ENCODE measurements around the gene GNRHR. TPM values are rescaled to one million over a fixed set of nuclear protein-coding genes. Genes with fewer than 3 reads are reported as not detected.
A peak's percentile ranks its signal among the peaks of the same experiment; 100 is the strongest.

GNRHR gene
- total and polyA plus RNA-seq, 2 of the 4 experiments (the other 2 are of a cell fraction): not detected

GRCh38 chr4:67762086-67762485 is 7.9 kb upstream of the GNRHR start:
- Histone ChIP-seq H3K79me1 (ENCODE audit: low read depth in 1 of 2, low read length in 2 of 2) (no peaks in the 10 kb centered on the region), H2AFZ (replicated peaks; ENCODE audit: low read length, poor library complexity) (no peak overlapping the region), H2BK15ac (ENCODE audit: low read depth, low read length) (no peak overlapping the region), H3K4me3 (ENCODE audit: insufficient read depth, low read depth, low read length) (no peak overlapping the region), H3K4me1 (ENCODE audit: control insufficient read depth, insufficient read depth, low read length) (no peaks in the 10 kb centered on the region), H3K4me2 (ENCODE audit: low read depth, low read length) (peak overlapping the region; percentile 52; the same call in 1 of the 2 replicates), H2AK9ac (replicated peaks; ENCODE audit: low read depth, low read length, poor library complexity) (no peak overlapping the region), H2BK120ac (ENCODE audit: low read depth, low read length) (no peak overlapping the region), H4K20me1 (ENCODE audit: insufficient read depth, low read length) (no peaks in the 10 kb centered on the region), H3K56ac (ENCODE audit: extremely low read depth, insufficient read depth, low read length) (no peak overlapping the region), H3K27me3 (ENCODE audit: control insufficient read depth, insufficient read depth, low read length) (no peaks in the 10 kb centered on the region), H3K9me1 (ENCODE audit: insufficient read depth, low read length) (no peaks in the 10 kb centered on the region), H3K9me3 (ENCODE audit: control insufficient read depth, insufficient read depth, low read length) (no peaks in the 10 kb centered on the region), H3K18ac (ENCODE audit: low read depth, low read length) (no peak overlapping the region), H3K9ac (ENCODE audit: low read depth, low read length) (no peak overlapping the region), H4K8ac (ENCODE audit: low read depth in 2 of 2, low read length in 2 of 2) (no peak overlapping the region), H4K5ac (ENCODE audit: low read depth, low read length) (no peak overlapping the region), H3K27ac (ENCODE audit: insufficient read depth, low read length) (no peak overlapping the region), H3K36me3 (ENCODE audit: control insufficient read depth, insufficient read depth, low read length) (no peaks in the 10 kb centered on the region), H2BK20ac (ENCODE audit: low read depth, low read length) (no peak overlapping the region), H2AK5ac (ENCODE audit: low read depth, low read length) (no peak overlapping the region), H3K23ac (ENCODE audit: low read depth, low read length) (no peak overlapping the region), H3K4ac (ENCODE audit: low read depth, low read length) (no peak overlapping the region), H4K91ac (ENCODE audit: insufficient read depth, low read depth, low read length) (no peak overlapping the region), H2BK5ac (ENCODE audit: low read depth, low read length, poor library complexity, severe bottlenecking) (no peak overlapping the region), H3K14ac (replicated peaks; ENCODE audit: low read depth, low read length) (no peak overlapping the region)
- intact Hi-C loops (cut with micrococcal nuclease) (loop anchor here (5.0 kb wide), 1 partner anchor 150 kb away; no protein-coding TSS in a partner anchor), dilution Hi-C loops (cut with HindIII; ENCODE audit: low sequenced_read_pairs, unreplicated experiment) (no loop called here), in situ Hi-C loops (cut with MboI; ENCODE audit: low sequenced_read_pairs) (no loop called here)
- BruUV-seq (replicated peaks): no TSS peak
- peak; percentile 62 for ATAC-seq (ENCODE audit: low read depth)
- peak; percentile 59 for DNase-seq
- no CpG with 5 or more reads among the region's 3 CpGs for WGBS, 2 experiments (ENCODE audit: extremely low coverage in 2 of 2, insufficient read length in 1 of 2)
- ChIA-PET POLR2A (ENCODE audit: unreplicated experiment) (no interaction called here), CTCF (no interaction called here)
- no peak for TF ChIP-seq SMC3 (IDR thresholded peaks at IDR 0.05; ENCODE audit: low read depth, low read length)
- TF ChIP-seq BHLHE40 (IDR thresholded peaks at IDR 0.05; ENCODE audit: low read depth, low read length): no peak
- TF ChIP-seq MAZ (IDR thresholded peaks at IDR 0.05; ENCODE audit: borderline replicate concordance, low read depth, low read length): no peak
- TF ChIP-seq RAD21 (IDR thresholded peaks at IDR 0.05; ENCODE audit: low read length): no peak
- no peak for TF ChIP-seq POLR2A (IDR thresholded peaks at IDR 0.05; ENCODE audit: low read depth, low read length)
- TF ChIP-seq, protein P1, sequence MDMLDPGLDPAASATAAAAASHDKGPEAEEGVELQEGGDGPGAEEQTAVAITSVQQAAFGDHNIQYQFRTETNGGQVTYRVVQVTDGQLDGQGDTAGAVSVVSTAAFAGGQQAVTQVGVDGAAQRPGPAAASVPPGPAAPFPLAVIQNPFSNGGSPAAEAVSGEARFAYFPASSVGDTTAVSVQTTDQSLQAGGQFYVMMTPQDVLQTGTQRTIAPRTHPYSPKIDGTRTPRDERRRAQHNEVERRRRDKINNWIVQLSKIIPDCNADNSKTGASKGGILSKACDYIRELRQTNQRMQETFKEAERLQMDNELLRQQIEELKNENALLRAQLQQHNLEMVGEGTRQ (IDR thresholded peaks at IDR 0.05; ENCODE audit: low read depth, low read length): no peak
- no peak for TF ChIP-seq ELK1 (IDR thresholded peaks at IDR 0.05; ENCODE audit: borderline replicate concordance, low read depth, low read length)
- TF ChIP-seq CEBPB (IDR thresholded peaks at IDR 0.05; ENCODE audit: low read depth, low read length): no peak
- TF ChIP-seq, protein P2, sequence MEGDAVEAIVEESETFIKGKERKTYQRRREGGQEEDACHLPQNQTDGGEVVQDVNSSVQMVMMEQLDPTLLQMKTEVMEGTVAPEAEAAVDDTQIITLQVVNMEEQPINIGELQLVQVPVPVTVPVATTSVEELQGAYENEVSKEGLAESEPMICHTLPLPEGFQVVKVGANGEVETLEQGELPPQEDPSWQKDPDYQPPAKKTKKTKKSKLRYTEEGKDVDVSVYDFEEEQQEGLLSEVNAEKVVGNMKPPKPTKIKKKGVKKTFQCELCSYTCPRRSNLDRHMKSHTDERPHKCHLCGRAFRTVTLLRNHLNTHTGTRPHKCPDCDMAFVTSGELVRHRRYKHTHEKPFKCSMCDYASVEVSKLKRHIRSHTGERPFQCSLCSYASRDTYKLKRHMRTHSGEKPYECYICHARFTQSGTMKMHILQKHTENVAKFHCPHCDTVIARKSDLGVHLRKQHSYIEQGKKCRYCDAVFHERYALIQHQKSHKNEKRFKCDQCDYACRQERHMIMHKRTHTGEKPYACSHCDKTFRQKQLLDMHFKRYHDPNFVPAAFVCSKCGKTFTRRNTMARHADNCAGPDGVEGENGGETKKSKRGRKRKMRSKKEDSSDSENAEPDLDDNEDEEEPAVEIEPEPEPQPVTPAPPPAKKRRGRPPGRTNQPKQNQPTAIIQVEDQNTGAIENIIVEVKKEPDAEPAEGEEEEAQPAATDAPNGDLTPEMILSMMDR (conservative IDR thresholded peaks at IDR 0.05; ENCODE audit: low read depth, low read length): no peak
- no peak for TF ChIP-seq RFX5 (IDR thresholded peaks at IDR 0.05; ENCODE audit: low read depth, low read length)
- TF ChIP-seq FOS (IDR thresholded peaks at IDR 0.05; ENCODE audit: low read depth, low read length): no peak

Data from IMR-90 (cell line).